Retinal pigment epithelial cell (primary cell): Measurements from ENCODE around the gene CYFIP1.

ENCODE experiments used
- DNase-seq: peaks from one replicate; pipeline ENCODE4 v3.0.0-alpha.2; 2010; ENCODE audit warnings: low read depth
- H3K4me3 ChIP-seq: 2 replicates; pipeline ENCODE4 v1.5.1; 2011; ENCODE audit warnings: mild to moderate bottlenecking, low read length, control low read depth, moderate library complexity
- TF ChIP-seq, protein P1 (sequence below): conservative IDR thresholded peaks from 2 replicates; pipeline ENCODE4 v1.5.1; 2011; ENCODE audit warnings: low read depth, low read length, control low read depth, inconsistent platforms

CYFIP1 gene

DNA sequence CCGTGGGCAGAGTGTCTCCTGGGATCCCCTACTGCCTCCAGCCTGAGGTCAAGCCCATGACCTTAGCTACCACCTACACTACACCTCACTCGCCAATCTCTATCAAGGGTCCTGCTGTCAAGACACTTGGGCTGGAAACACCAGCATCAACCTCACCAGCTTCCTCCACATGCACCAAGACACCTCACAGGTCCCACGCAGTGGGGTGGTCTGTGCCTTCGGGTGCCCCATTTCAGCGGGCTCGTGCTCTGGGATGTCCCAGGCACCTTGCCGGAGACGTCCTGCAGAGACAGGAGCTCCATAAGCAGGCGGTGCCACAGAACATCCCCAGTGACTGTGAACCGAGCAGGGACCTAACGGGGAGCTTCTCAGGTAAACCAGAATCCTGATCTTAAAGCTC lies 20.0 kb downstream of the CYFIP1 start:
- no peak overlapping the region for H3K4me3 ChIP-seq

DNA sequence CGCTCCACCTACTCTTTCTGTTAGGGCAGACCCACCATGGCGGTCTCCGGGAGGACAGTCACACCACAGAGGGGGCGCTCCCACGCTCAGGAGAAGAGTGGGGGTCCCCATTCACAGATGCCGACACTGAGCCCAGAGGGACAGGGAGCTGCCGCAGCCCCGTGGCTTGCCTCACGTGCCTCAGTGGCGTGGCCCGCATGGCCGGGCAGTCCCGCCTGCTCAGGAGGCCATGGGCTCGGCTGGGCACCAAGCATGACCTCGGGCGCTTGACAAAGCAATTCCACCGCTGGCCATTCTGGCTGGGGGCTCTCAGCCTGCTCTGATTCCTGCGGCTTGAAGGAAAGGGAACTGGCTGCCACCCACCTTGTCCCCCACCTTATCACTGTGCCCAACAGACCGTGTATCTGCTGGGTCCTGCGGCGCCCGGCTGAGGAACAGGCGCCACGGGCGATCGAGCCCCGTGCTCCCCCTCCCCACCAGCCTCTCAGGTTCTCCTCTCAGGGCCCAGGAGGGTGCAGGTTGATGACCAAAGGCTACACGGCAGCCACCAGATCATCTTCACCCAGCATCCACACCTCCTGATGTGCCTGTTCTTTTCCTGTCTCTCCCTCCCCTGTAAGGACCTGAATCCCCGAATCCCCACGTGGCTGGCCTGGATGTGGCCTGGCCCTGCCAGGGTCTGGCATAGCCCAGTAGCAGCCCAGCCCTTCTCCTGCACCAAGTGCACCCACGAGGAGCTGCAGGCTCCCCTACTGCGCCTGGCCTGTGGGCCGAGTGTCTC lies 20.7 kb downstream of the CYFIP1 start:
- DNase-seq, result no peak
- no peak overlapping the region for H3K4me3 ChIP-seq
- TF ChIP-seq, protein P1, sequence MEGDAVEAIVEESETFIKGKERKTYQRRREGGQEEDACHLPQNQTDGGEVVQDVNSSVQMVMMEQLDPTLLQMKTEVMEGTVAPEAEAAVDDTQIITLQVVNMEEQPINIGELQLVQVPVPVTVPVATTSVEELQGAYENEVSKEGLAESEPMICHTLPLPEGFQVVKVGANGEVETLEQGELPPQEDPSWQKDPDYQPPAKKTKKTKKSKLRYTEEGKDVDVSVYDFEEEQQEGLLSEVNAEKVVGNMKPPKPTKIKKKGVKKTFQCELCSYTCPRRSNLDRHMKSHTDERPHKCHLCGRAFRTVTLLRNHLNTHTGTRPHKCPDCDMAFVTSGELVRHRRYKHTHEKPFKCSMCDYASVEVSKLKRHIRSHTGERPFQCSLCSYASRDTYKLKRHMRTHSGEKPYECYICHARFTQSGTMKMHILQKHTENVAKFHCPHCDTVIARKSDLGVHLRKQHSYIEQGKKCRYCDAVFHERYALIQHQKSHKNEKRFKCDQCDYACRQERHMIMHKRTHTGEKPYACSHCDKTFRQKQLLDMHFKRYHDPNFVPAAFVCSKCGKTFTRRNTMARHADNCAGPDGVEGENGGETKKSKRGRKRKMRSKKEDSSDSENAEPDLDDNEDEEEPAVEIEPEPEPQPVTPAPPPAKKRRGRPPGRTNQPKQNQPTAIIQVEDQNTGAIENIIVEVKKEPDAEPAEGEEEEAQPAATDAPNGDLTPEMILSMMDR, result no peak

More for the DNA sequence above, 20.0 kb downstream of the CYFIP1 start:
- TF ChIP-seq, protein P1, result no peak
- DNase-seq, result no peak

DNA sequence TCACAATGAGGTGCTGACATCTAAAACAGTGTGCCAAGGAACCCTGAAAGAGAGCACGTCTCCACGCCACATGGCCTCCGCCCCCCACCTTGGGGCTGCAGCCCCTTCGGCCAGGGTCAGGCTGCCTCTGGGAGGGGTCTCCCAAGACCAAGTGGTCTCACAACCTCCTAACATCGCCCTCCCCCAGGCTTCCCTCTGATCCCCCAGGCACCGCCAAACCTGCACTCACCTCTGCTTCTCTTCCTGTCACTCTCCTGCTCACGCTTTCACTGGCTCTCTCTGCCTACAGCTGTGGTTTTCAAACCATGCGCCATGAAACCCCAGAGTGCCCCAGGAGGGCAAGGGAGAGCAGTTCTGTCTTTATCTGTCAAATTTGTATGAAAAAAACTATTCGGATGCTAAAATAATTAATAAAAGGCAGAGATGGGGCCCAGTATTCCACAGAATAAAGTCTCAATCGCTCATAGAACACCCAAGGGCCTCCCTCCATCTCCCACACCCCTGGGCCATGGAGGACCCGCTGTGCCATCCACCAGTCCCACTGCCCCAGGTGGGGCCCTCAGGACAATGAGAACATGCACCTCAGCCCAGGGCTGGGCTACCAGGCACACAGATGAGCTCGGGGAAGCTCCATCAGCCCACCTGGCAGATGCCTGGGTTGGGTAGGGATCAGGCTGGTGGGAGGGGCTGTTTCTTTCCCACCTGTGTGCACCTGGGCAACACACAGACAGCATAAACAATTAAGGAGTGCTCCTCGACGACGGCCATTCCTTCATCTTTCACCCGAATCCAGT lies 21.5 kb downstream of the CYFIP1 start:
- DNase-seq, result no peak
- TF ChIP-seq, protein P1, result no peak
- no peak overlapping the region for H3K4me3 ChIP-seq

DNA sequence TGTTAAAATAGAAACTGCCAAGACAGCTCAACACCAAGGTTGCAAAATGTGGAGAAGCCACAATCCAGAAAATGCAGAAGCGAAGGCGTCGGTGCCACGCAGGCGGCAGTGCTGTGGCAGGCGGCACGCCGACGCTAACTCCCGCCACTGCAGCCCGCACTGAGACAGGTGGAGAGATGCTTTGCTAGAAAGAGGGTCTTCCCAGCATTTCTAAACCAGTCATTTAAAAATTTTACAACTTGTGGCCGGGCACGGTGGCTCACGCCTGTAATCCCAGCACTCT lies 23.2 kb downstream of the CYFIP1 start:
- H3K4me3 ChIP-seq, result no peak overlapping the region
- DNase-seq, result no peak
- TF ChIP-seq, protein P1, result no peak

DNA sequence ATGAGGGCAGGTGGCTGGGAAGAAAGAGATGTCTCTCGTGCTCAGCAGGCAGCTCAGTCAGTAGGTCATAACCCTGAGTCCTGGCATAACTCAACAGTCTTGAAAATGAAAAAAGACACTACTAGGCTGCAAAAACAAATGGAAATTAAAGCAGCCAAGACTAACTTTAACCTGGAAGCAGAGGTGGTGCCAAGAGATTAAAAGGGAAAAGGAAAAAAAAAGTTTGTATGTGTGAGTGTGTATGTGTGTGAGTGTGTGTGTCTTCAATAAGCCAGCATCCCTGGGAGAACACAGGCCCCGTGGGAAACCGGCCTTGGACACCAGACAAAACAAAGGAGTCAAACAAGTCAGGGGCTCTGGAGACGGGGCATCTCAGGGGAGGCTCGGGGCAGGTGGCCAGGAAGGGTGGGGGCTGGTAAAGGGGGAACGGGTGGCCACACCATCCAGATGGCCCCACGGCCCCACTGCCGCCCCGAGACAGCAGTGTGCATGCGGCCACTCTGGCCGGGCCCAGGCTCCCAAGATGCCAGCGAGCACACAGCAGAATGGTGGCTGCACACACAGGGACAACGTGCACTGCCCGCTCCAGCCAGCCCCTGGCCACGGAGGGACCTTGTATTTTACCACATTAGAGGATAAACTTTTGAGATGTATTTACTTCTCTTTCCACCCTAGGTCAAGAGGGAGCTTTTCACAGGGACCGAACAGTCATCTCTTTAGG lies 23.8 kb downstream of the CYFIP1 start:
- TF ChIP-seq, protein P1, result no peak
- no peak for DNase-seq
- H3K4me3 ChIP-seq, result no peak overlapping the region

DNA sequence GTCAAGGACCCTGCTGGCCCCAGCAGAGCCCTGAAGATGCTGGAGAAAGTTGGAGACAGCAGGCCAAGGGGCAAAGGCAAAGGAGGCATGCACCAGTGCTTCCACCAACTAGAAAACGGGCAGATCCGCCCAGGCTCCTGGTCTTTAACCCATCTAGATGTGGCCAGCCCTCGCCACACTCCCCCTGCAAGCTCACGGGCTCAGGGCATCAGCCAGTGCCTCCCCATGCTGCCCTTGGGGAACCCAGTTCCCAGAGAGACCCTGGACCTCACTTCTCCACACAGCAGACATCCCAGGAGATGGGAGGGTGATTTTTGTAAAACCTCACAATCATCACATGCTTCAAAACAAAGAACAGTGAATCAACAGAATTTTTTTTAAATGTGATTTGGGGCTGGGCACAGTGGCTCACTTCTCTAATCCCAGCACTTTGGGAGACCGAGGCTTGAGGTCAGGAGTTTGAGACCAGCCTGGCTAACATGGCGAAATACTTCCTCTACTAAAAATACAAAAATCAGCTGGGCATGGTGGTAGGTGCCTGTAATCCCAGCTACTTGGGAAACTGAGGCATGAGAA lies 24.5 kb downstream of the CYFIP1 start:
- H3K4me3 ChIP-seq, result no peak overlapping the region
- no peak for DNase-seq

More for the DNA sequence above, 24.5 kb downstream of the CYFIP1 start:
- TF ChIP-seq, protein P1, result no peak
